GOT3 (cell line): Measurements from ENCODE around the gene CDH1.
"Not testable (repeated sequence)": the region's sequence is repeated elsewhere in the genome, so short reads cannot be mapped to it uniquely, and the experiment has no call there.

Experiments
- DNase-seq: peaks from one replicate; lab custom pipeline; 2025; ENCODE audit warnings: mixed read lengths; lab: John Stamatoyannopoulos, UW

Gene CDH1

GRCh38 chr16:68762996-68763756, 26.1 kb downstream of the CDH1 start:
- no peak for DNase-seq

- DNase-seq = no peak
These were observed 27.8 kb downstream of the CDH1 start for GRCh38 chr16:68764862-68765261.

- no peak for DNase-seq
These were observed 30.5 kb downstream of the CDH1 start for GRCh38 chr16:68767581-68767980.

GRCh38 chr16:68768175-68768574, 31.1 kb downstream of the CDH1 start:
- no peak for DNase-seq

GRCh38 chr16:68768771-68769170, 31.7 kb downstream of the CDH1 start:
- DNase-seq = no peak

GRCh38 chr16:68770671-68771070, 33.6 kb downstream of the CDH1 start:
- DNase-seq = no peak

- DNase-seq = no peak
These were observed 35.1 kb downstream of the CDH1 start for GRCh38 chr16:68772030-68772681.

GRCh38 chr16:68772871-68773270, 35.8 kb downstream of the CDH1 start:
- no peak for DNase-seq

GRCh38 chr16:68774982-68775634, 38.0 kb downstream of the CDH1 start:
- no peak for DNase-seq

- DNase-seq = no peak
These were observed 39.9 kb downstream of the CDH1 start for GRCh38 chr16:68776821-68777485.

- no peak for DNase-seq
These were observed 41.6 kb downstream of the CDH1 start for GRCh38 chr16:68778551-68779231.

GRCh38 chr16:68779891-68780290, 42.8 kb downstream of the CDH1 start:
- no peak for DNase-seq

GRCh38 chr16:68781784-68782183, 44.7 kb downstream of the CDH1 start:
- no peak for DNase-seq

GRCh38 chr16:68782198-68783174, 45.4 kb downstream of the CDH1 start:
- DNase-seq = no peak

- DNase-seq = no peak
These were observed 47.1 kb downstream of the CDH1 start for GRCh38 chr16:68784226-68784625.

- DNase-seq = no peak
These were observed 47.6 kb downstream of the CDH1 start for GRCh38 chr16:68784721-68785120.

- no peak for DNase-seq
These were observed 48.6 kb downstream of the CDH1 start for GRCh38 chr16:68785715-68786114.

GRCh38 chr16:68786685-68787418, 49.8 kb downstream of the CDH1 start:
- no peak for DNase-seq

GRCh38 chr16:68787419-68787807, 50.3 kb downstream of the CDH1 start:
- DNase-seq = not testable (repeated sequence)

GRCh38 chr16:68790130-68790761, 53.2 kb downstream of the CDH1 start:
- DNase-seq = no peak
